Prostate gland (tissue), 2 donors: ENCODE results near the gene ADAMTSL3.

Experiments used
- POLR2A ChIP-seq: fragments of 450-650 bp; IDR thresholded peaks from one replicate; pipeline ENCODE4 v1.6.1; 2016; ENCODE audit warnings: antibody characterized with exemption, mild to moderate bottlenecking
- TF ChIP-seq, protein P1 (sequence below), 4 experiments: fragments of 200-600 bp in 2 of 4; fragments of 450-650 bp in 2 of 4; sonication (generic) in 2 of 4; IDR thresholded peaks; 1 replicate in 3 of 4; 2 replicates in 1 of 4; pipeline ENCODE4 v1.5.1; 2016 to 2019; ENCODE audit warnings: antibody characterized with exemption in 4 of 4, mild to moderate bottlenecking in 2 of 4, moderate library complexity in 2 of 4

DNA sequence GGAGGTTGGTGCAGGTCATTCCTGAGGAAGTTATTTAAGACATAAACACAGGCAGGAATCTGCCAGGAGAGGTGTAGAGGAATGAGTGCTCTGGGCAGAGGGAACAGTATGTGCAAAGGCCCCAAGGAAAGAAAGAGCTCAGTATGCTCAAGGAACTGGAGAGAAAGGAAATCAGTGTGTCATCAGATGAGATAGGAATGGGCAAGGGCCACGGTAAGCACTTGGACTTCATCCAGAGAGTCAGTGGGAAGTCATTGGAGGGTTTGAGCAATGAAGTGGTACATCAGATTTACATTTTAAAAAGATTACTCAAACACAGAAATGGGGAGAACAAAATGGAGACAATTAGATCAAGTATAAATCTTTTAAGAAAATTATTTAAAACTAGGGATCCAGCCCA lies 272.2 kb downstream of the ADAMTSL3 start:
- TF ChIP-seq, protein P1, sequence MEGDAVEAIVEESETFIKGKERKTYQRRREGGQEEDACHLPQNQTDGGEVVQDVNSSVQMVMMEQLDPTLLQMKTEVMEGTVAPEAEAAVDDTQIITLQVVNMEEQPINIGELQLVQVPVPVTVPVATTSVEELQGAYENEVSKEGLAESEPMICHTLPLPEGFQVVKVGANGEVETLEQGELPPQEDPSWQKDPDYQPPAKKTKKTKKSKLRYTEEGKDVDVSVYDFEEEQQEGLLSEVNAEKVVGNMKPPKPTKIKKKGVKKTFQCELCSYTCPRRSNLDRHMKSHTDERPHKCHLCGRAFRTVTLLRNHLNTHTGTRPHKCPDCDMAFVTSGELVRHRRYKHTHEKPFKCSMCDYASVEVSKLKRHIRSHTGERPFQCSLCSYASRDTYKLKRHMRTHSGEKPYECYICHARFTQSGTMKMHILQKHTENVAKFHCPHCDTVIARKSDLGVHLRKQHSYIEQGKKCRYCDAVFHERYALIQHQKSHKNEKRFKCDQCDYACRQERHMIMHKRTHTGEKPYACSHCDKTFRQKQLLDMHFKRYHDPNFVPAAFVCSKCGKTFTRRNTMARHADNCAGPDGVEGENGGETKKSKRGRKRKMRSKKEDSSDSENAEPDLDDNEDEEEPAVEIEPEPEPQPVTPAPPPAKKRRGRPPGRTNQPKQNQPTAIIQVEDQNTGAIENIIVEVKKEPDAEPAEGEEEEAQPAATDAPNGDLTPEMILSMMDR (IDR thresholded peaks at IDR 0.05): no peak
- TF ChIP-seq POLR2A: no peak
